SJSA1 (cell line): ENCODE results near the gene PHACTR1. TPM values are rescaled to one million over a fixed set of nuclear protein-coding genes. Genes with fewer than 3 reads are reported as not detected.
A peak's percentile ranks its signal among the peaks of the same experiment; 100 is the strongest.
"Not testable (repeated sequence)": the region's sequence is repeated elsewhere in the genome, so short reads cannot be mapped to it uniquely, and the experiment has no call there.

ENCODE experiments used
- DNase-seq, 2 experiments: peaks; one replicate each; pipeline ENCODE4 v3.0.0-alpha.2; 2015 to 2020; ENCODE audit warnings: low spot score in 2 of 2, low read depth in 1 of 2
- H3K27ac ChIP-seq: fragments of 250-450 bp; sonication (Bioruptor Pico); 2 replicates; pipeline ENCODE4 v1.5.1; 2020; ENCODE audit warnings: mild to moderate bottlenecking, moderate library complexity
- H3K27me3 ChIP-seq: fragments of 250-450 bp; sonication (Bioruptor Pico); replicated peaks from 2 replicates; pipeline ENCODE4 v1.5.1; 2020; ENCODE audit warnings: mild to moderate bottlenecking, moderate library complexity
- H3K36me3 ChIP-seq: fragments of 250-450 bp; sonication (Bioruptor Pico); 2 replicates; pipeline ENCODE4 v1.5.1; 2020; ENCODE audit warnings: mild to moderate bottlenecking
- H3K4me1 ChIP-seq: fragments of 250-450 bp; sonication (Bioruptor Pico); replicated peaks from 2 replicates; pipeline ENCODE4 v1.6.1; 2021; ENCODE audit warnings: mild to moderate bottlenecking
- H3K4me3 ChIP-seq: fragments of 250-450 bp; sonication (Bioruptor Pico); 2 replicates; pipeline ENCODE4 v1.5.1; 2020; ENCODE audit warnings: mild to moderate bottlenecking
- H3K9me3 ChIP-seq: fragments of 250-450 bp; sonication (Bioruptor Pico); replicated peaks from 2 replicates; pipeline ENCODE4 v1.5.1; 2020; ENCODE audit warnings: mild to moderate bottlenecking
- total RNA-seq: library from RNA; depleted of rRNA; stranded (reverse); fragments of >200 nt; shearing (Covaris generic); gene quantifications from 2 replicates; pipeline ENCODE4 v1.2.3, GENCODE V29; 2014

Gene PHACTR1
- total RNA-seq, 1 experiment from 2014 or later, result 0.37 TPM

DNA sequence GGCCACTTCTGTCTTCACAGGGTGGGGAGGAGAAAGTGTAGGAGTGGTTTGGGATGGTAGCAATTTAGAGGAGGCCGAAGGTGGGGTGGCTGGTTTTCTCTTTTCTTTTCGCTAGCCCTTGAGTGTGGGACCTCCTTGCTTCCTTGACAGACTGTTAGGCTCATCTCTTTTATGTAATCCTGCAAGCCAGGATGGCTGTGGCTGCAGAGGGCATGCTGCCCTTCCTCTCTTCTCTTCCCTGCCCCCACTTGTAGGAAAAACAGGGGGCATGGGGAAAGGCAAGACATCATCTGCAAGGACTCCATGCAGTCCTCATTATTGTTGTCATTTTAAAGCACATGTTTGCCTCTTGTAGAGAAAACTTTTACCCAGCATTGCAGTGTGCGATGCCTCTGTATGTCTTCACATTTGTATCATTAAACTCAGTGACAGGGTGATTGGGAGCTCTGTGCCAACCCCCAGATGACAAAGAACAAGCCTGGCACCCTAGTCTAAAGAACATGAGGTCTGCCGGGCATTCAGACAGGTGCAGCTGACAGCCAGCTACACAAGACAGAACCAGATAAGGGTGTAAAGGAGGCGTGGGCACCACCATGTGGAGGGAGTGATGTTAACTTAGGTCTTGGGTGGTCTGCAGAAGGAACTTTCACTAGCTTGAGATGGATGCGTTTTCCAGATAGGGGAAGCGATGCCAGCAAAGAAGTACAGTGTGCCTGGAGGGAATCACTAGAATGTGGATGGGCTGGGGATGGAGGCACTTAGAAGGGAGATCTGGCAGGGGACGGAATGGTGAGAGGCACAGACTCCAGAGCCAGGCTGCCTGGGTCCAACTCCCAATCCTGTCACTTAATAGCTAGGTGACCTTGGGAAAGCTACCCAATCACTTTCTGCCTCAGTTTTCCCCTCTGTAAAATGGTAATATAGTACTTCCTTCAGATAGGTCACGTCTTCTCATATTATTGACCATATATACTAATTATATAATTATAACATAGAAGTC lies 404.2 kb downstream of the PHACTR1 start:
- no peak overlapping the region for H3K27ac ChIP-seq
- H3K4me3 ChIP-seq, result no peak overlapping the region
- no peaks in the 10 kb centered on the region; the same call in 1 of the 2 replicates for H3K27me3 ChIP-seq
- no peaks in the 10 kb centered on the region for H3K9me3 ChIP-seq
- H3K4me1 ChIP-seq, result no peaks in the 10 kb centered on the region
- no peak for DNase-seq
- no peaks in the 10 kb centered on the region for H3K36me3 ChIP-seq

DNA sequence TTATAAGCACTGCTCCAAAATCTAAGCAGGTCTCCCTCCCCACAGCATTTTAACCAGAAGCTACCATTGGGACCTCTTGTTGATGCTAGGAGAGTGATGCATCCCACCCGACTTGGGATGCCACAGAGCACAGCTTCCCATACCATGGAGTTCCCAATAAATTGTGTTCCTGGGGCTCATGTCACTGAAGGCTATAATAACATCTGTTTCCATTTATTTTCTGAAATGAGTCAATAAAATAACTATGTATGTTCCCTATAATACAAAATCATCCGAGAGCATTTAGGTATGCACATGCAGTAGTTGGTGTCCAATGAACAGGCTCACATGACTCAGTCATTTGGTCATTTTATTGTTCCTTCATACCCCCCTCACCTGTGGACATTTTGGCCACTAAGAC lies 407.6 kb downstream of the PHACTR1 start:
- H3K27ac ChIP-seq, result no peak overlapping the region
- H3K36me3 ChIP-seq, result no peaks in the 10 kb centered on the region
- no peak for DNase-seq
- no peaks in the 10 kb centered on the region for H3K4me1 ChIP-seq
- no peak overlapping the region for H3K4me3 ChIP-seq
- no peaks in the 10 kb centered on the region; the same call in 1 of the 2 replicates for H3K27me3 ChIP-seq
- no peaks in the 10 kb centered on the region for H3K9me3 ChIP-seq

DNA sequence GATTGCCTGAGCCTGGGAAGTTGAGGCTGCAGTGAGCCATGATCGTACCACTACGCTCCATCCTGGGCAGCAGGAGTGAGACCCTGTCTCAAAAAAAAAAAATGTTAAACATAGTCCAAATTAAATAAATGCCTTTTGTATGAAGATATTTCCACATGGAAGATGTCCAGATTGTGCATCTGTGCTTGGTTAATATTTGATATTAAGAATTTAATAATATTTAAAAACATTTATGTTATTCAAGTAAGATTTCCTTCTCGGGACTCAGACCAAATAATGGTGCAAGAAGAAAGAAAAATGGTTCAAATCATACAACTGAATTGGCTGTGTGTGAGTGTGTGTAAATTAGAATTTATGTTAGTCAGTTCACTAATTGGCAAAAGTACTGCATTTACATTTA lies 409.3 kb downstream of the PHACTR1 start:
- no peaks in the 10 kb centered on the region for H3K36me3 ChIP-seq
- no peaks in the 10 kb centered on the region for H3K9me3 ChIP-seq
- H3K4me1 ChIP-seq, result no peaks in the 10 kb centered on the region
- no peak overlapping the region for H3K4me3 ChIP-seq
- no peak overlapping the region for H3K27ac ChIP-seq
- H3K27me3 ChIP-seq, result no peaks in the 10 kb centered on the region
- no peak for DNase-seq

DNA sequence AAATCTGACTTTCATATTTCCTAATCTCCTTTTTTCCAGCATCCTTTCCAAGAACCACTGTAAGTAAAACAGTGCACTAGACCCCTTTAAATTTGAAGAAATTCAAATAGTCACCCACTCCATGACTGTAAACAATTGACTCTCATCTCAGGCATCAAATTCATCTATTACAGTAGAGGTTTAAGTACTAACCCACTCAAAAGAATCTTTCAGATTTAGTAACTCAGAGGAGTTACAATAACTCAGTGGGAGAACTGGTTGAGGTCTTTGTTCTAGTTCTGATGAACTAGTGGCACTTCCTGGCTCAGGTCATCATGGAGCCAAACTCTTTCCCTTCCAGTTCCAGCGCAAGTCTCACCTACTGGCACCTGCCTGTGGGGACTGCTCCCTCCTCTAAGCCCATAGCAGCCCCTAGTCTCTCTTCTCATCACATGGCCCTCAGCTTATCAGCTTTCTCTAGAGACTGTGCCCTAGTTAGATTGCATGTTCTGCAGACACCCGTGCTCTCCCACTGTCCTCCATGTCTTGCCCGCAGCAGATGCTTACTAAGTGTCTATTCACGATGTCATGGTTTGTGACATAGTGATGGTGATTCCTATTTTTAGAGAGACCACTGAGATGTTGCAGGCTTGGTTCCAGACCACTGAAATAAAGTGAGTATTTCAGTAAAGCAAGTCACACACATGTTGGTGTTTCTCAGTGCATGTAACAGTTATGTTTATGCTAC lies 415.5 kb downstream of the PHACTR1 start:
- H3K27ac ChIP-seq, result no peak overlapping the region
- no peaks in the 10 kb centered on the region for H3K9me3 ChIP-seq
- DNase-seq, result no peak
- no peak overlapping the region for H3K4me3 ChIP-seq
- H3K4me1 ChIP-seq, result no peaks in the 10 kb centered on the region
- H3K27me3 ChIP-seq, result no peaks in the 10 kb centered on the region
- H3K36me3 ChIP-seq, result no peaks in the 10 kb centered on the region

DNA sequence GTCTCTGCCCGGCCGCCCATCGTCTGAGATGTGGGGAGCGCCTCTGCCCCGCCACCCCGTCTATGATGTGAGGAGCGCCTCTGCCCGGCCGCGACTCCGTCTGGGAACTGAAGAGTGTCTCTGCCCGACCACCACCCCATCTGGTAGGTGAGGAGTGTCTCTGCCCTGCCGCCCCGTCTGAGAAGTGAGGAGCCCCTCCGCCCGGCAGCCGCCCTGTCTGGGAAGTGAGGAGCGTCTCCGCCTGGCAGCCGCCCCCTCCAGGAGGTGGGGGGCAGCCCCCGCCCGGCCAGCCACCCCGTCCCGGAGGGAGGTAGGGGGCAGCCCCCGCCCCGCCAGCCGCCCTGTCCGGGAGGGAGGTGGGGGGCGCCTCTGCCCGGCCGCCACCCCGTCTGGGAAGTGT lies 417.3 kb downstream of the PHACTR1 start:
- H3K27ac ChIP-seq, H3K27me3 ChIP-seq, H3K4me3 ChIP-seq, H3K4me1 ChIP-seq, H3K36me3 ChIP-seq, H3K9me3 ChIP-seq, DNase-seq: not testable (repeated sequence)

DNA sequence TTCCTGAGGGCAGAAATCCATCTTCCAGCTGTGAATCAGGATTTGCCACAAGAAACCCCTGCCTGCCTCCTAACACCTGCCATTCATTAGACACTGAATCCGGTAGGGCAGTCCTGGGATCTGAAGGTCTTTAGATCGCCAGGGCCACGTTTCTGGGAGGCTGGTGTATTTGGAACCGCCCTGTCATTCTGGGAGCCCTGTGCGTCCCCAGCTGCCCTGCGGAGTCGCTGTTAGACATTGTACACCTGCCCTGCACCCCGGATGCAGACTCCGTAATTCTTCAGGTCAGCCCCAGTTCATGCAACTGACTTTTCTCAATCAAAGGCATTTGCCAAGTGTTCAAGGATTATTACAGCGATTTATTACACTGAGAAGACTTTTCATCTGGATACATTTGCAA lies 418.6 kb downstream of the PHACTR1 start:
- no peaks in the 10 kb centered on the region for H3K4me1 ChIP-seq
- H3K9me3 ChIP-seq, result no peaks in the 10 kb centered on the region
- no peak for DNase-seq
- H3K27ac ChIP-seq, result no peak overlapping the region
- H3K27me3 ChIP-seq, result no peaks in the 10 kb centered on the region
- no peak overlapping the region for H3K4me3 ChIP-seq
- H3K36me3 ChIP-seq, result no peaks in the 10 kb centered on the region

DNA sequence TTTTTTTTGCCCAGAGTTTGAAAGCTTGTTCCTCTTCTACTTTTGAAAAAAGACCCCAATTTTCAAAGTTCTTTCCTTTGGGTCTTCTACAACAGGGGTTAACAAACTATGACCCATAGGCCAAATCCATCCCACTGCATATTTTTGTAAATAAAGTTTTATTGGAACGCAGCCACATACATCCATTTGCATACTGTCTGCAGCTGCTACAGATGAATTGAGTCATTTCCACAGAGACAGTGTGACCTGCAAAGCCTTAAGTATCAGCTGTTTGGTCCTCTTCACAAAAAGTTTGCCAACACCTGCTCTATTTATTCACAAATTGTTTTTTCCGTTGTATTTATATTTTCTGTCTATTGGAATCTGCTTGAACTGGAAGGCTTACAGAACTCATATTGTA lies 422.6 kb downstream of the PHACTR1 start:
- Histone ChIP-seq H3K4me1 (no peaks in the 10 kb centered on the region), H3K27ac (no peak overlapping the region), H3K36me3 (no peaks in the 10 kb centered on the region), H3K4me3 (no peak overlapping the region), H3K27me3 (no peaks in the 10 kb centered on the region), H3K9me3 (no peaks in the 10 kb centered on the region)
- no peak for DNase-seq

DNA sequence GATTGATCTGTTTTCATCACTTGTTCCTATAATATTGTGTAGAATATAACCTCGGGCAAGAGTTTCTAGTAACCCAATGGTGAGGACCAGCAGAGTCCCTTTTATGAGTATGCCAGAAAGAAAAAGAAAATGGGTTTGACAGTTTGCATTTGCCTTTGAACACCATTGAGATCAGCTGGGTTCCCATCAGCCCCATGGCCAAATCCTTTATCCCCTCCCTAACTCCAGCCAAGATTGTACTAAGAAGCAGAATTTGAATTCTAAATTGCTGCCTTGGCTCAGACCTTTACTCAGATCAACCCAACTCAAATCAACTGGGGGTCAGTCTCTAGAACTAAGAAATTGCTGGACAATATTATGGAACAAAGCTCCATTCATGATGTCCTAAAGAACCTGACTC lies 424.4 kb downstream of the PHACTR1 start:
- no peak overlapping the region for H3K27ac ChIP-seq
- H3K36me3 ChIP-seq, result no peaks in the 10 kb centered on the region
- no peak for DNase-seq

DNA sequence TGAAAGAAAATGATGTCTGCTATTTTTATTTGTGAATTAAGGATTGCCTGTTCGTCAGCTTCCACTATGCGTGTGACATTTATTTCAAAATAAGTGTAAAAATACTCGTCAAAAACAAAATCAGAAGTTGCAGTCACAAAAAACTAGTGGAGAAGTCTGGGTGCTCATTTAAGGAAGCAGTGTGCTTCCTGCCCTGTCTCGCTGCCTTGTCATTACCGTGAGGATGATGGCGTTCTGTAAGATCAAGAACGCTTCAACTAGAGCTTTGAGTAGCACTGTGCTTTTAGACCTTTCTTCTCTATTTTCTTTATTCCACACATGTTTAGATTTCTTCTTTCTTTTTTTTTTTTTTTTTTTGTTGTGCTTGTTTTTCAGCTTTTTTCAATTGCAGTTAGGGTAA lies 424.8 kb downstream of the PHACTR1 start:
- no peaks in the 10 kb centered on the region for H3K9me3 ChIP-seq
- no peaks in the 10 kb centered on the region for H3K4me1 ChIP-seq
- no peak overlapping the region for H3K4me3 ChIP-seq
- H3K27ac ChIP-seq, result no peak overlapping the region
- H3K27me3 ChIP-seq, result no peaks in the 10 kb centered on the region
- DNase-seq, result no peak
- H3K36me3 ChIP-seq, result no peaks in the 10 kb centered on the region

More for the DNA sequence above, 424.4 kb downstream of the PHACTR1 start:
- Histone ChIP-seq H3K9me3 (no peaks in the 10 kb centered on the region), H3K27me3 (no peaks in the 10 kb centered on the region), H3K4me1 (no peaks in the 10 kb centered on the region), H3K4me3 (no peak overlapping the region)

DNA sequence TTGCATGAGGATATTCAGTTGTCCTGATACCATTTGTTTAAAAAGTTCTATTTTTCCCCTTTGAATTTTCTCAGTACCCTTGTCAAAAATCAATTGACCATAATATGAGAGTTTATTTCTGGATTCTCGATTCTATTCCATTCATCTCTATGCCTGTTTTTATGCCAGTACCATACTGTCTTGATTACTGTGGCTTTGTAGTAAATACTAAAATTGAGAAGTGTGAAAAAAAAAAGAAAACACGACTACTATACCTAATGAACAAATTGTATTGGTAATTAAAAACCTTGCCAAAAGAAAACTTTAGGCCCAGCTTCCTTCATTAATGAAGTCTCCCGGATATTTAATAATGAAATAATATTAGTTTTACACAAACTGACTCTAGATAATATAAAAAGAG lies 426.0 kb downstream of the PHACTR1 start:
- Histone ChIP-seq H3K4me3 (no peak overlapping the region), H3K36me3 (no peaks in the 10 kb centered on the region), H3K4me1 (no peaks in the 10 kb centered on the region), H3K27ac (no peak overlapping the region), H3K9me3 (no peaks in the 10 kb centered on the region), H3K27me3 (no peaks in the 10 kb centered on the region)
- no peak for DNase-seq

DNA sequence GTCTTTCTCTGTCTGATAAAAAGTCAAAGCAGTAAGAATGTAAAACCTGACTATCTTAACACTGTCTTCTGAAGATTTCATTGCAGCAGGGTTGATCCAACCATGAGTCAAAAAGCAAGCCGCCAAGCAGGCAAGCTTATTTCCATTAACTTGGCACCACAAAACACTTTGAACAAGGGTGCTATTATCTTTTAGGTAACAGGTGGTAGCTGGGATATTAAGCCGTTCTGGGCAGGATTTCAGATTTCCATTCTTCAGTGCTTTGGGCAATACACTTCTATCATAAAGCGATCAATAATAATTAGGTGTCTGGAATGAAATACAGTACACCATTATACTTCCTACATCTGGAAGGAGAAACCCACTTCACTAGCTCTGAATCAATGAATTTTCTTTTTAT lies 429.9 kb downstream of the PHACTR1 start:
- no peaks in the 10 kb centered on the region for H3K27me3 ChIP-seq
- H3K27ac ChIP-seq, result no peak overlapping the region
- H3K4me3 ChIP-seq, result no peak overlapping the region
- H3K9me3 ChIP-seq, result no peaks in the 10 kb centered on the region
- H3K4me1 ChIP-seq, result no peaks in the 10 kb centered on the region
- DNase-seq, result no peak
- no peaks in the 10 kb centered on the region for H3K36me3 ChIP-seq

DNA sequence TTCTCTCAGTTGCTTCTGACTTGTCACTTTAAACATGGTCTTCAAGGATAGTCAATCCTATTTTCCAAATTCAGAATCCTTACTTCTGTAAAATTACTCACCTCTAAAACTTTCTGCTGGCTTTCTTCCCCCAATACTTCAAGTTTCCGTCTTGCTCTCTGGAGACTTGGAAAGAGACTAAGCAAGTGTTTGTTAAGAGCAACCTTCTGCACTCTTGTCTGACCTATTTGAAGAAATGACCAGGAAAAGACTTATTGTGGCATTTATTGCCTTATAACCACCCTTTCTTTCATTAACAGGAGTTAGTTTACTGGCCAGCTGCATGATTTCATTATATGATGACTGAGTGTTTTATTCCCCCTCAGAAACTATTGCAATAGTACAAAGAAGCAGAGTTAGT lies 430.8 kb downstream of the PHACTR1 start:
- DNase-seq, result no peak
- no peaks in the 10 kb centered on the region for H3K36me3 ChIP-seq
- H3K27ac ChIP-seq, result no peak overlapping the region
- no peaks in the 10 kb centered on the region for H3K4me1 ChIP-seq
- no peaks in the 10 kb centered on the region for H3K9me3 ChIP-seq
- H3K4me3 ChIP-seq, result no peak overlapping the region
- H3K27me3 ChIP-seq, result no peaks in the 10 kb centered on the region

DNA sequence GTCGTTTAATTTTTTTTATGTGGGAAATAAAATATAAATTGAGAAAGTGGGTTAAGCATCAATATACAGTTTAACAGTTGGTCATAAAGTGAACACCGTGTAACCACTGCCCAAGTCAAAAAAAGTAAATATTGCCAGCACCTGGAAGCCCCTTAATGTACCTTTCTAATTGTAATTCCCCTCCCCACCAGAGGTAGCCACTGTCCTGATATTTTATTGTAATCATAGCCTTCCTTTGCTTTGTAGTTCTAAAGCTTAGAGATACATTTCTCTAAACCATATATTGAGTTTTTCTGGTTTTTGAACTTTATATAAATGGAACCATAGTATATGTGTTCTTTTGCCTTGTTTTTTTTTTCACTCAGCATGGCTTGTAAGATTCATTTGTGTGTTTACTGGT lies 431.2 kb downstream of the PHACTR1 start:
- H3K4me1 ChIP-seq, result no peaks in the 10 kb centered on the region
- no peak overlapping the region for H3K4me3 ChIP-seq
- no peak overlapping the region for H3K27ac ChIP-seq
- H3K9me3 ChIP-seq, result no peaks in the 10 kb centered on the region
- no peaks in the 10 kb centered on the region for H3K36me3 ChIP-seq
- H3K27me3 ChIP-seq, result no peaks in the 10 kb centered on the region
- DNase-seq, result no peak

DNA sequence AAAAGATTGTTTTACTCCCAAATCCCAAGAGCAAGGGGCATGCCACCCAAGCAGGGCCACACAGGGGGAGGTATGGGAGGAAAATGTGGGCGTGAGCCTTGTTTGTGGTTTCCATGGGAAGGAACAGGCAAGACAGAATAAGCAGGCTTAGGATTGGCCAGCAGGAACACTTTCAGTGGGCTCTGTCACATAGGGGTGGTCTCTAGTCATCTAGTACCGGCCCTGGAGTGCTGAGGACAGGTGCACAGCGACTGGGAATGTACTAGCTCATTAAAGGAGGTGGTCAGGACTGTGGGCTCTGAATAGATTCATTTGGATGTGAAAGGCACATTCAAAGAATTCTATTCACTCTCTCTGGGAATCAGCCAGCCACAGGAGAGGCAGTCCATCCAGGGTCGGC lies 436.2 kb downstream of the PHACTR1 start:
- Histone ChIP-seq H3K4me1 (no peaks in the 10 kb centered on the region), H3K9me3 (no peaks in the 10 kb centered on the region), H3K4me3 (no peak overlapping the region), H3K27ac (no peak overlapping the region), H3K36me3 (no peaks in the 10 kb centered on the region), H3K27me3 (no peaks in the 10 kb centered on the region; the same call in 1 of the 2 replicates)
- DNase-seq, result peak in 1 of 2 experiments; percentile 3
